ENCODE results near the gene TANGO2.

GRCh38 chr22:19974268-19974861 lies 46.5 kb upstream of the TANGO2 start:
- TF ChIP-seq SP1 (IDR thresholded peaks at IDR 0.05) (no peak), ZNF384 (IDR thresholded peaks at IDR 0.05) (no peak), ELF4 (IDR thresholded peaks at IDR 0.05) (no peak), HDGF (IDR thresholded peaks at IDR 0.05; ENCODE audit: borderline replicate concordance) (no peak), TARDBP (IDR thresholded peaks at IDR 0.05) (no peak), ARNT (IDR thresholded peaks at IDR 0.05) (no peak), L3MBTL2 (conservative IDR thresholded peaks at IDR 0.05) (no peak), LEF1 (IDR thresholded peaks at IDR 0.05; ENCODE audit: borderline replicate concordance) (no peak), PKNOX1 (IDR thresholded peaks at IDR 0.05) (no peak), NFRKB (IDR thresholded peaks at IDR 0.05) (no peak), BHLHE40 (IDR thresholded peaks at IDR 0.05; ENCODE audit: borderline replicate concordance) (no peak), FOXA1 (IDR thresholded peaks at IDR 0.05) (no peak)
